H1 (cell line): ENCODE data around the gene CCNG2. TPM values are rescaled to one million over a fixed set of nuclear protein-coding genes. Genes with fewer than 3 reads are reported as not detected.

Experiments used
- CHD7 ChIP-seq: fragments of 300-600 bp; sonication (generic); IDR thresholded peaks from 2 replicates; pipeline ENCODE4 v1.7.1; 2012; ENCODE audit warnings: low read length, moderate library complexity, mild to moderate bottlenecking, inconsistent platforms; ENCODE audit not compliant: insufficient replicate concordance
- EGR1 ChIP-seq: IDR thresholded peaks from 2 replicates; pipeline ENCODE4 v1.6.1; 2011; ENCODE audit warnings: low read depth, low read length, borderline replicate concordance
- KDM1A ChIP-seq: fragments of 200-600, 300-600 bp; sonication (generic); IDR thresholded peaks from 2 replicates; pipeline ENCODE4 v1.7.1; 2016; ENCODE audit warnings: mild to moderate bottlenecking, low read length, borderline replicate concordance
- KDM5A ChIP-seq: fragments of 200-600 bp; IDR thresholded peaks from 2 replicates; pipeline ENCODE4 v1.7.1; 2012; ENCODE audit warnings: mild to moderate bottlenecking, low read length, inconsistent platforms, mixed read lengths
- NANOG ChIP-seq: IDR thresholded peaks from 2 replicates; pipeline ENCODE4 v1.6.1; 2011; ENCODE audit warnings: low read length, low read depth, mild to moderate bottlenecking, inconsistent platforms; ENCODE audit not compliant: insufficient read depth, poor library complexity, severe bottlenecking
- RFX5 ChIP-seq: IDR thresholded peaks from 2 replicates; pipeline ENCODE4 v1.6.1; 2011; ENCODE audit warnings: low read depth, low read length, improper control_type of control experiment, borderline replicate concordance
- SIRT6 ChIP-seq: IDR thresholded peaks from one replicate; pipeline ENCODE4 v1.7.1; 2012; ENCODE audit warnings: low read length, inconsistent platforms
- SIX5 ChIP-seq: IDR thresholded peaks from 2 replicates; pipeline ENCODE4 v1.6.1; 2011; ENCODE audit warnings: mild to moderate bottlenecking, low read depth, low read length
- TCF12 ChIP-seq: IDR thresholded peaks from 2 replicates; pipeline ENCODE4 v1.6.1; 2011; ENCODE audit warnings: low read depth, mild to moderate bottlenecking, low read length
- USF2 ChIP-seq: IDR thresholded peaks from 2 replicates; pipeline ENCODE4 v1.6.1; 2011; ENCODE audit warnings: low read length, improper control_type of control experiment
- YY1 ChIP-seq: IDR thresholded peaks from 2 replicates; pipeline ENCODE4 v1.6.1; 2011; ENCODE audit warnings: low read depth, mild to moderate bottlenecking, low read length
- polyA plus RNA-seq, 7 experiments: library from polyadenylated mRNA; depleted of rRNA in 3 of 7; stranded (reverse) in 5 of 7; unstranded in 2 of 7; fragments of >200 nt in 5 of 7; fragments of 200-250 nt in 2 of 7; gene quantifications; 1 replicate in 5 of 7; 2 replicates in 1 of 7; 4 replicates in 1 of 7; pipeline versions ENCODE4 v1.2.1 to v1.2.3, GENCODE V29; 2011 to 2013; ENCODE audit warnings: missing spikeins in 2 of 7, mixed read lengths in 2 of 7
- total RNA-seq: library from RNA; stranded (reverse); fragmentation: NEBNext Ultra II Directional; extraction: Animal tissue kit (Norgen Biotek cat#: 25700); gene quantifications from 2 replicates; pipeline ENCODE4 v1.2.1, GENCODE V29; 2021

The CCNG2 gene
- total and polyA plus RNA-seq, 2 of the 8 experiments (the other 6 are each of a cell fraction or from before 2014, with no cell fraction given) = 3.5 to 13.9 TPM

DNA sequence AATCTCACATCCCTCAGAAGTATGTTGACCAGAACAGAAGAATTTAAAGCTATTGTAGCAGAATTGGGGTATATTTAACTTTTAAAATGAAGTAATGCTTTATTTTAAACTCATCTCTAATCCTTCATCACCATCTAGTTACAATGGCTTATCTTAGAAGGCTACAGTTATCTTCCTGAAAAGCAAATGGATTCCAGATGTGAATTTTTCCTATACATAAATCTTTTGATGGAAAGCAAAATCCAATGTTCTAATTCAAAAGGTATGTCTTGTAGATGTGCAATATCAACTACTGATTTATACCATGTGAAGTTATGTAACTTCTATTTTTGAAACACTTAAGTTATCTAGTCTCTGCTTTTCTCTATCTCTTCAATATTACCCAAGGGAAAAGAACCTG, 47.6 kb downstream of the CCNG2 start (continued):
- TF ChIP-seq CHD7 (no peak), RFX5 (no peak), USF2 (no peak), NANOG (no peak), EGR1 (no peak), TCF12 (no peak), KDM5A (no peak), YY1 (no peak), KDM1A (no peak), SIRT6 (no peak), SIX5 (no peak)
